ENCODE measurements around the gene SERPINA4. TPM values are rescaled to one million over a fixed set of nuclear protein-coding genes. Genes with fewer than 3 reads are reported as not detected.

Gene SERPINA4
- total and polyA plus RNA-seq, 9 of the 15 experiments (the other 6 are each of a cell fraction or from before 2014, with no cell fraction given): not detected

DNA sequence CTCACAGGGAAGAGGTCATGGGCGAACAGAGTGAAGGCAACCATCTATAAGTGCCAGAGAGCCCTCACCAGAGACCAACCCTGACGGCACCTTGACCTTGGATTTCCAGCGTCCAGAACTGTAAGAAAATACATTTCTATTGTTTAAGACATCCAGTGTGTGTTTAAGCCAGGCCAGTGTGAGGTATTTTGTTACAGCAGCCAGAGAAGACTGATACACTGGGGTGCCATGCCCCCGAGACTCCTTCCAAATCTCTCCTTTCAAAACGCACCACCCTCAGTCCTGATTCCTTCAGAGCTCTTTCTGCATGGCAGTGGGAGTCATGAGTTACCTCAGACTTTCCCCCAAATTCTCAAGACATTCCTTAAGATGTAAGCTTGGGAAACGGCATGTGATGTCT is 17.5 kb downstream of the SERPINA4 start:
- CTCF ChIA-PET (ENCODE audit: low intra/inter-chr PET ratio): no interaction called here

More for the DNA sequence above, 17.5 kb downstream of the SERPINA4 start:
- Histone ChIP-seq H3K9me3 (replicated peaks; ENCODE audit: control insufficient read depth, insufficient read depth, low read depth, low read length) (no peaks in the 10 kb centered on the region), H3K9ac (ENCODE audit: insufficient read depth in 1 of 2, low read depth in 2 of 2, low read length in 2 of 2) (no peak overlapping the region), H3K4me3 (no peak overlapping the region), H3K9me1 (ENCODE audit: control insufficient read depth, insufficient read depth, low read length) (no peaks in the 10 kb centered on the region), H3K36me3 (ENCODE audit: control insufficient read depth, insufficient read depth, low read length) (no peaks in the 10 kb centered on the region), H4K20me1 (replicated peaks; ENCODE audit: control insufficient read depth, insufficient read depth, low read length) (no peaks in the 10 kb centered on the region), H3K4me2 (ENCODE audit: insufficient read depth, low read length) (no peak overlapping the region), H3K4me1 (replicated peaks in 1 of 2; ENCODE audit: control insufficient read depth in 2 of 2, insufficient read depth in 2 of 2, low read length in 2 of 2) (no peaks in the 10 kb centered on the region; a peak in 1 of 5 replicates), H3K79me2 (ENCODE audit: control insufficient read depth, insufficient read depth, low read length) (no peaks in the 10 kb centered on the region), H3K27ac (ENCODE audit: extremely low read depth, low read depth, low read length) (no peak overlapping the region), H2AFZ (ENCODE audit: low read depth, low read length) (no peak overlapping the region), H3K27me3 (ENCODE audit: control insufficient read depth in 2 of 2, insufficient read depth in 2 of 2, low read length in 2 of 2) (no peaks in the 10 kb centered on the region)
- intact Hi-C loops (cut with micrococcal nuclease) (no loop called here), in situ Hi-C loops (cut with MboI) (no loop called here)
- TF ChIP-seq NR3C1 (CRISPR knock-in tag; IDR thresholded peaks at IDR 0.05) (no peak), NFATC3 (IDR thresholded peaks at IDR 0.05) (no peak), ZBTB17 (CRISPR knock-in tag; IDR thresholded peaks at IDR 0.05) (no peak), ZNF384 (IDR thresholded peaks at IDR 0.05; ENCODE audit: low read depth, low read length) (no peak), L3MBTL2 (IDR thresholded peaks at IDR 0.05) (no peak), ZNF561 (CRISPR knock-in tag; conservative IDR thresholded peaks at IDR 0.05) (no peak), TRIM24 (IDR thresholded peaks at IDR 0.05) (no peak), ZKSCAN8 (CRISPR knock-in tag; IDR thresholded peaks at IDR 0.05) (no peak), POLR2H (tag; IDR thresholded peaks at IDR 0.05; ENCODE audit: low read depth) (no peak), THAP12 (CRISPR knock-in tag; IDR thresholded peaks at IDR 0.05) (no peak), RBM39 (optimal IDR thresholded peaks at IDR 0.05; ENCODE audit: low read depth, low read length) (no peak), MEF2D (tag; conservative IDR thresholded peaks at IDR 0.05; ENCODE audit: low read depth) (no peak), CREB1 (IDR thresholded peaks at IDR 0.05) (no peak), CREB1 (CRISPR knock-in tag; IDR thresholded peaks at IDR 0.05) (no peak), CBX5 (IDR thresholded peaks at IDR 0.05; ENCODE audit: borderline replicate concordance, low read depth) (no peak), POLR3G (IDR thresholded peaks at IDR 0.05; ENCODE audit: extremely low read depth, insufficient read length, insufficient replicate concordance) (no peak)
- WGBS (ENCODE audit: insufficient coverage, low coverage, missing lambda C conversion rate): 0% methylated on average over 5 of the region's 6 CpGs
- no peak for DNase-seq (ENCODE audit: extremely low read depth in 1 of 4, low spot score in 3 of 4)
- no peak for FAIRE-seq
- no peak for ATAC-seq
- POLR2A ChIA-PET: no interaction called here
- BruUV-seq (replicated peaks): no TSS peak
